Measurements from ENCODE around the gene ZNF775. TPM values are rescaled to one million over a fixed set of nuclear protein-coding genes. Genes with fewer than 3 reads are reported as not detected.

ZNF775 gene
- total RNA-seq: 4.2 and 5.5 TPM in 2 replicates

DNA sequence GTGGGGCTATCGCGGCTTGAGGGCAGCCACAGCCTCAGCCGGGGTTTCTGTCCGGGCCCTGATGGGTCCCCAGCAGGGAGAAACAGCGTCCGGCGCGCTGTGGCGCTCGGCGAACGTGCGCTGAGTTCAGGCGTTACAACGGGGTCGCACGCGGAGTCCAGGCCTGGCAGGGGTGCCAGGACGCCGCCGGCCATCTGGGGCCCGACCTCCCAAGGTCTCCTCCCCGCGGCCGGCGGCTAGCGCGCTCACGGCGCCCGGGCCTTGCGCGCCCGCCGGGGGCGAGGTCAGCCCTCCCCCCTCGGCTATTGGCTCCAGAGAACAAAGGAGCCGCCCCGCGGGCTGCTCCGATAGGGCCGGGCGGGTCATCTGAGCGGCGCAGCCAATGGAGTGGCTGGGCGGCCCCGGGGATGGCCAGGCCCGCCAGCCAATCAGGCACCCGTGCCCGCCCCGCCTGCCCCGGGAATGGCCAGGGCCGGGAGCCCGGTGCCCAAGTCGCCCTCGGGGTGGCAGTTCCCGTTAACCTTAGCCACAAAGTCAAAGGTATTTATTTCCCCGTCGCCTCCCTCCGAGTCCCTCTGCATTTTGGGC lies at the start of gene ZNF775:
Gene ZNF775, plus strand, starts transcription at position 478 of the 588 bp plus-strand sequence. CDS start 9,141 bp downstream, outside the sequence.
- H3K9me3 Mint-ChIP-seq: no peaks in the 10 kb centered on the region
- intact Hi-C loops (cut with micrococcal nuclease): loop anchor here (1.0 to 10.0 kb wide), 7 partner anchors 10 to 706 kb away; partner anchors contain the start of genes ACTR3C, AGAP3, FASTK and LRRC61
- peak; percentile 98 for DNase-seq
- H3K27me3 Mint-ChIP-seq: no peaks in the 10 kb centered on the region
- H3K27ac Mint-ChIP-seq: peak within 1 kb of the TSS; percentile 80
- H3K36me3 Mint-ChIP-seq (ENCODE audit: low read depth): peaks cover 8% of the 10 kb centered on the region
- peaks cover 44% of the 10 kb centered on the region for H3K4me1 Mint-ChIP-seq
- H3K4me3 Mint-ChIP-seq: peak within 1 kb of the TSS; percentile 96

DNA sequence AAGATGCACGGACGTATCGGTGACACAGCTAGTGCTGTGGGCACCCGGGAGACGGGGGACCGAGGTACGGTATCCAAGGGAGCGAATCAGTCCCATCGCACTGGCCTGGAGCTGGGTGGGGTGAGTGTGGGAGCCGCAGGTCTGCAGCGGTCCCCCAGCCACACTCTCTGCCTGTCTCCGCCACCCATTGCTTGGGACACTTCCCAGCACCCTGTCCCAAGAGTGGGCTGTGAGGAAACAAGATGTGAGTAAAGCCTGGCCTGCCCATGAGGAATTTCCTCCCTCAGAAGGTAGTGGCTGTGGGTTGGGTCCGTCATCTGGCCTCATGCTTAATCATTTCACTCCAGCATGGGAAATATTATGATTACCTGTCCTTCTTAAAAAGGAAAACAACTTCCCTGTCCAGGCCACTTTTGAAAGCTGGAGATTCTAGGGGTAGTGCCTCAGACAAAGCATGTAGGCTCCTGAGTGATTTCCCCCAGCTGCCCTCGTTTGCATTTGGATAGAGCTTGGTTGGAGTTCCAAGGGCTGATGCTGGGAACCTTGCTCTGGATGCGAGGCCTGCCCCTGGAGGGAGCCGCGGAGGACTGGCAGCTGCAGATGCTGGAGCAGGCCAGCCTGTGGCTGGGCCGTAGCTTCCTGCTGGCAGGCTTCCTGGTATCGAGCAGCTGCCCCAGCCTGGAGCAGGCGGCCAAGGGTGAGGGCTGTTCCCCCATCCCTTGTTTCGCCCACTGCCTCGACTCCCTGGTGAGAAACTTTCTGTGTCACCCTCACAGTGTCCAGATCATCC lies 49.6 kb upstream of the ZNF775 start:
- H3K27ac Mint-ChIP-seq: no peak overlapping the region
- H3K36me3 Mint-ChIP-seq (ENCODE audit: low read depth): peaks cover 42% of the 10 kb centered on the region
- no peak overlapping the region for H3K4me3 Mint-ChIP-seq
- no peaks in the 10 kb centered on the region for H3K9me3 Mint-ChIP-seq
- no peak for DNase-seq
- intact Hi-C loops (cut with micrococcal nuclease): loop anchor here (10.0 kb wide), 1 partner anchor 835 kb away; the partner anchor contains the start of gene ZNF746
- H3K27me3 Mint-ChIP-seq: no peaks in the 10 kb centered on the region
- peaks cover 14% of the 10 kb centered on the region for H3K4me1 Mint-ChIP-seq

DNA sequence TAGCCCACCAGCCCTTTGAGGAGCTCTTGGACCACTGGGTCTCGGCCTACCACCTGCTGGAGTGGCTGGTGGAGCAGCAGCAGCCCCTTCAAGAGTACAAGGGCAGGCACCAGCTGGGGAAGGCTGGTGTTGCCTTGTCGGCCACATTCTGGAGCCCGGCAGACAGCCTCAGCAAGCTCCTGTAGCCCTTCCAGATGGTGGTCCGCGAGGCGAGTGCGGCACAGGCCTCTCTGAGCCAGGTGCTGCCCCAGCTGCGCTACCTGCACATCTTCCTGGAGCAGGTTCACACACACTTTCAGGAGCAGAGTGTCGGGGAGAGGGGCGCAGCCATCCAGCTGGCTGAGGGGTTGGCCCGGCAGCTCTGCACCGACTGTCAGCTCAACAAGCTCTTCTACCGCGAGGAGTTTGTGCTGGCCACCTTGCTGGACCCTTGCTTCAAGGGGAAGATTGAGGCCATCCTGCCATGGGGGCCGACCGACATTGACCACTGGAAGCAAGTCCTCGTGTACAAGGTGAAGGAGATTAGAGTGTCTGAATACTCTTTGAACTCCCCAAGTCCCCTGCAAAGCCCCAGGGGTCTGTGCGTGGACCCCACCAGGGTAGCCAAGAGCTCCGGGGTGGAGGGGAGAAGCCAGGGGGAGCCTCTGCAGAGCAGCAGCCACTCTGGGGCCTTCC lies 48.8 kb upstream of the ZNF775 start:
- DNase-seq: no peak
- no peak overlapping the region for H3K4me3 Mint-ChIP-seq
- intact Hi-C loops (cut with micrococcal nuclease): no loop called here
- H3K4me1 Mint-ChIP-seq: peaks cover 6% of the 10 kb centered on the region
- no peak overlapping the region for H3K27ac Mint-ChIP-seq
- no peaks in the 10 kb centered on the region for H3K9me3 Mint-ChIP-seq
- H3K27me3 Mint-ChIP-seq: no peaks in the 10 kb centered on the region
- H3K36me3 Mint-ChIP-seq (ENCODE audit: low read depth): peaks cover 35% of the 10 kb centered on the region

- no peak for DNase-seq
- H3K4me3 Mint-ChIP-seq: no peak overlapping the region
- peaks cover 19% of the 10 kb centered on the region for H3K36me3 Mint-ChIP-seq (ENCODE audit: low read depth)
- H3K27ac Mint-ChIP-seq: no peak overlapping the region
- H3K9me3 Mint-ChIP-seq: no peaks in the 10 kb centered on the region
- H3K4me1 Mint-ChIP-seq: no peaks in the 10 kb centered on the region
- intact Hi-C loops (cut with micrococcal nuclease): no loop called here
- H3K27me3 Mint-ChIP-seq: no peaks in the 10 kb centered on the region
These were observed 46.1 kb upstream of the ZNF775 start for GRCh38 chr7:150332852-150333635.

DNA sequence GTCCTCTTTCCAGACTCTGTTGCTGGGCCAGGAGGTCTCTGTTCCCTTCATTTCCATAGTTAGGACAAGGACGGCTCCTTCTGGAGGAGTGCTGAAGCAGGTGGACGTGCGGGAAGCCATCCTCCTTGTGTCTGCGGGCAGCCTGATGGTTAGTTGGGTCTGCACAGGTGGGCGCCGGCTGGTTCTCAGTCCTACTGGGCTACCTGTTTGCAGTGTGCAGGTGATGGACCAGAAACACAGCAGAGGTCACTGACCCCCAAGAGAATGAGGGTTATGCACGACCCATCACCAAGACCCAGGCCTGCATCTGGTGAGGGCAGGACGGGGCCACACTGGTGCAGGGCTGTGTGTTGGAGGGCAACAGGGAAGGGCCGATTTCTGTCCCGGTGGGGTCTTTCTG lies 45.5 kb upstream of the ZNF775 start:
- Mint-ChIP-seq H3K4me3 (no peak overlapping the region), H3K27ac (no peak overlapping the region), H3K4me1 (no peaks in the 10 kb centered on the region), H3K27me3 (no peaks in the 10 kb centered on the region), H3K9me3 (no peaks in the 10 kb centered on the region), H3K36me3 (ENCODE audit: low read depth) (peaks cover 16% of the 10 kb centered on the region)
- intact Hi-C loops (cut with micrococcal nuclease): no loop called here
- no peak for DNase-seq

- no peaks in the 10 kb centered on the region for H3K9me3 Mint-ChIP-seq
- peaks cover 12% of the 10 kb centered on the region for H3K36me3 Mint-ChIP-seq (ENCODE audit: low read depth)
- H3K4me1 Mint-ChIP-seq: no peaks in the 10 kb centered on the region
- no peaks in the 10 kb centered on the region for H3K27me3 Mint-ChIP-seq
- no peak overlapping the region for H3K4me3 Mint-ChIP-seq
- no peak overlapping the region for H3K27ac Mint-ChIP-seq
- DNase-seq: no peak
- intact Hi-C loops (cut with micrococcal nuclease): no loop called here
These were observed 45.0 kb upstream of the ZNF775 start for GRCh38 chr7:150334108-150334507.

- Mint-ChIP-seq H3K27ac (no peak overlapping the region), H3K9me3 (no peaks in the 10 kb centered on the region), H3K4me1 (no peaks in the 10 kb centered on the region), H3K36me3 (ENCODE audit: low read depth) (peaks cover 11% of the 10 kb centered on the region), H3K27me3 (peaks cover 6% of the 10 kb centered on the region), H3K4me3 (no peak overlapping the region)
- DNase-seq: no peak
- intact Hi-C loops (cut with micrococcal nuclease): no loop called here
These were observed 43.9 kb upstream of the ZNF775 start for GRCh38 chr7:150335108-150335773.

GRCh38 chr7:150335774-150336112 lies 43.4 kb upstream of the ZNF775 start:
- intact Hi-C loops (cut with micrococcal nuclease): no loop called here
- DNase-seq: no peak
- H3K4me3 Mint-ChIP-seq: no peak overlapping the region
- H3K27me3 Mint-ChIP-seq: peaks cover 9% of the 10 kb centered on the region
- peaks cover 11% of the 10 kb centered on the region for H3K36me3 Mint-ChIP-seq (ENCODE audit: low read depth)
- no peaks in the 10 kb centered on the region for H3K9me3 Mint-ChIP-seq
- H3K4me1 Mint-ChIP-seq: no peaks in the 10 kb centered on the region
- H3K27ac Mint-ChIP-seq: no peak overlapping the region

GRCh38 chr7:150336746-150337145 lies 42.4 kb upstream of the ZNF775 start:
- intact Hi-C loops (cut with micrococcal nuclease): no loop called here
- DNase-seq: no peak
- Mint-ChIP-seq H3K36me3 (ENCODE audit: low read depth) (peaks cover 4% of the 10 kb centered on the region), H3K4me3 (no peak overlapping the region), H3K4me1 (no peaks in the 10 kb centered on the region), H3K9me3 (no peaks in the 10 kb centered on the region), H3K27ac (no peak overlapping the region), H3K27me3 (peaks cover 14% of the 10 kb centered on the region)

DNA sequence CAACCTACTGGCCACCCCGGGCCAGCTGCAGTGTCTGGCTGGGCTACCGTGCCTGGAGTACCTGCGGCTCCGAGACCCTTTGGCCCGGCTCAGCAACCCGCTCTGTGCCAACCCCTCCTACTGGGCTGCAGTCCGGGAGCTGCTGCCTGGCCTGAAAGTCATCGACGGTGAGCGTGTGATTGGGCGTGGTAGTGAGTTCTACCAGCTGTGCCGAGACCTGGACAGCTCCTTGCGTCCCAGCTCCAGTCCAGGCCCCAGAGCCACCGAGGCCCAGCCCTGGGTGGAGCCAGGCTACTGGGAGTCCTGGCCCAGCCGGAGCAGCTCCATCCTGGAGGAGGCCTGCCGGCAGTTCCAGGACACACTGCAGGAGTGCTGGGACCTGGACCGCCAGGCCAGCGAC lies 42.0 kb upstream of the ZNF775 start:
- H3K27ac Mint-ChIP-seq: no peak overlapping the region
- H3K36me3 Mint-ChIP-seq (ENCODE audit: low read depth): peaks cover 8% of the 10 kb centered on the region
- DNase-seq: no peak
- no peaks in the 10 kb centered on the region for H3K9me3 Mint-ChIP-seq
- H3K4me1 Mint-ChIP-seq: peaks cover 3% of the 10 kb centered on the region
- H3K4me3 Mint-ChIP-seq: no peak overlapping the region
- intact Hi-C loops (cut with micrococcal nuclease): no loop called here
- H3K27me3 Mint-ChIP-seq: peaks cover 18% of the 10 kb centered on the region

- intact Hi-C loops (cut with micrococcal nuclease): no loop called here
- H3K27me3 Mint-ChIP-seq: peaks cover 23% of the 10 kb centered on the region
- no peaks in the 10 kb centered on the region for H3K9me3 Mint-ChIP-seq
These were observed 41.5 kb upstream of the ZNF775 start for GRCh38 chr7:150337659-150338081.

GRCh38 chr7:150338166-150338829 lies 40.8 kb upstream of the ZNF775 start:
- intact Hi-C loops (cut with micrococcal nuclease): no loop called here
- Mint-ChIP-seq H3K4me3 (no peak overlapping the region), H3K27ac (no peak overlapping the region), H3K36me3 (ENCODE audit: low read depth) (peaks cover 8% of the 10 kb centered on the region), H3K4me1 (peaks cover 3% of the 10 kb centered on the region), H3K27me3 (peaks cover 30% of the 10 kb centered on the region), H3K9me3 (peaks cover under 1% of the 10 kb centered on the region)
- DNase-seq: no peak

More at GRCh38 chr7:150337659-150338081, 41.5 kb upstream of the ZNF775 start:
- Mint-ChIP-seq H3K4me1 (peaks cover 3% of the 10 kb centered on the region), H3K27ac (no peak overlapping the region), H3K36me3 (ENCODE audit: low read depth) (peaks cover 8% of the 10 kb centered on the region), H3K4me3 (no peak overlapping the region)
- no peak for DNase-seq

GRCh38 chr7:150339409-150339809 lies 39.7 kb upstream of the ZNF775 start:
- Mint-ChIP-seq H3K4me3 (no peak overlapping the region), H3K9me3 (peaks cover 8% of the 10 kb centered on the region), H3K27me3 (peaks cover 37% of the 10 kb centered on the region), H3K4me1 (peaks cover 3% of the 10 kb centered on the region), H3K36me3 (ENCODE audit: low read depth) (peaks cover 8% of the 10 kb centered on the region), H3K27ac (no peak overlapping the region)
- intact Hi-C loops (cut with micrococcal nuclease): no loop called here
- no peak for DNase-seq
